NCI-H1417 treated with DMSO at 0.1 percent for 48 hours (cell line): ENCODE results near the gene TECTA.
A peak's percentile ranks its signal among the peaks of the same experiment; 100 is the strongest.
"Not testable (repeated sequence)": the region's sequence is repeated elsewhere in the genome, so short reads cannot be mapped to it uniquely, and the experiment has no call there.

Source experiments
- DNase-seq: peaks from one replicate; lab custom pipeline; 2025; lab: John Stamatoyannopoulos, UW

Gene TECTA

DNA sequence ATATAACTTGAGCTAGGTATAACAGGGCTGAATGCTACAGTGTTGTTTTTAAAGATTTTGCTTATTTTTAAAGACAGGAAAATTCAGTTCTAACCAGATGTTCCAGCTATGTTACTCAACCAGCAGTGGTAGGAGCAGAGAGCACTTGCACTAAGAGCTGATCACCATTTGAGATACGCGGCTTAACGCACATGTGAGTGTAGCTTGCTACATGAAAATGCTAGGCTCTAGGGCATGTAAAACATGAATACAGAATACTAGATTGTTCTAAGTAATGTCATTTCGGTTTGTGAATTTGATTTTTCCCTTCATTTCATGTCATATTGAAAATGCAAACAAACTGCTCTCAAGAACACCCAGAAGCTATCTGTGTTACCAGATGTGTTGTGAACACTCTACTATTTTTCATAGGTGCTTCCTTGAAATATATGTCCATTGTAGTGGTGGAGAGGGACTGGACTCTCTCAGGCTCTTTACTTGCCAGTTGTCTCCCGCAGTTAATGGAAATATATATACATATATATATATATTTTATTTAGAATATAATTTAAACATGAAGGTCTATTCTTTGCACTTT lies 10.8 kb upstream of the TECTA start:
- DNase-seq: no peak

DNA sequence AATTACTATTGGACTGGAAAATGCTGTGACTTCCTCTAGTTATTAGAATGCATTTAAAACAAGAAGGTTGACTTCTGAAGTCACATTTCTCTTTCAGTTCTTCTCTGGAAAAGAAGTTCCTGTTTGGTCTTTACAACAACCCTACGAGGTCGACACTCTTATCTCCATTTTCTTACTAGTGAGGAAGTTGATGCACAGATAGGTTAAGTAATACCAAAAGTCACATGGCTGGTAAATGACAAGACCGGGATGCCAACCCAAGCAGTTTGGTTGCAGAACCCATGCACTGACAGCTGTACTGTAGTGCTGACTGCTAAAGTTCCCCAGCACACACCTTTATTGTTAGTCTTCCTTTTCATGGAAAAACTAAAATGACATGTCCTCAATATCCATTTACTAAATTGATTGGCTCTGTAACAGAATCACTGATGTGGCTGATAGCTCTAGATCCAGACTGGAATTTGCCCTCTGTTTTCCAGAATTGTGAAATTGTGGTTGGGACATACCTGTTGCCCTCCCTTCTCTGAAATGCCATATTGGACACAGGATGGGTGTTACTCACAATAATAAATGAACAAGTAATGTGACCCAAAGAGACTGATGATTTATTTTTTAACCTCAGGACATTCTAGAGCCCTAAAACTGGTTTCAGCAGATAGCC lies 9.4 kb upstream of the TECTA start:
- DNase-seq: no peak

DNA sequence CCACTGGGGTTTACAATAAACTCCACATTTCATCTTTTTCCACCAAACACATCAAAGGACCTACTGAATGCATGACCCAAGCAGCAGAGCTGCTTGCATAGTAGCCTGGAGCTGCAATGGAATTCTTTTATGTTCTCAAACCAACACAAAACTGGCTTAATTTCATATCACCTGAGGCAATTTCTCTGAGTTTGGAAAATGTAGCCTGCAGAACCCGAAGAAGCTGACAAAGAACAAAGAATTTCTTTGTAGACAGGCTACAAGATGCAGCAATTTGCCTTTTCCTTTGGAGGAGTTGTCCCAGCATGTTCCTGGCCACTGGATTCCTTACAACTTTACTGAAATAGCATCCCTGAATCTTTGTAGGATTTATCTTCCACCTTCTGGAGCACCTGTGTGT lies 5.5 kb upstream of the TECTA start:
- no peak for DNase-seq

DNA sequence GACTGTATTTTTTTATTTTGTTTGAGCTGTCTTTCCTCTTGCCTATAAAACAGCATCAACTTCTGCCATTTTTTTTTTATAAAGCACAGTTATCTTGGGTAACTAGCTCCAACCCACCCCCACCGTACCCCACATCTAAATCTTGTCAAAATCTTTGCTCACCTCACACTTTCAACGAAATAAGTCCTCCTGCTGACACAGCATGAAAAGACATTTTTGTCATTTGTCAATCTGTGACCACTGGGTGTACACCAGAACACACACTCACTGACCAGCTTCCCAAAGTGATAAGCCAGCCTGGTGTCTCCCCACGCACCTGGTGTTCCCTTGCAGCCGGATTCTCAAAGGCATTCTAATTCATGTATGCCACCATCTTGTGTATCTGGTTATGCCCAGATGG lies 1.7 kb upstream of the TECTA start:
- DNase-seq: no peak

DNA sequence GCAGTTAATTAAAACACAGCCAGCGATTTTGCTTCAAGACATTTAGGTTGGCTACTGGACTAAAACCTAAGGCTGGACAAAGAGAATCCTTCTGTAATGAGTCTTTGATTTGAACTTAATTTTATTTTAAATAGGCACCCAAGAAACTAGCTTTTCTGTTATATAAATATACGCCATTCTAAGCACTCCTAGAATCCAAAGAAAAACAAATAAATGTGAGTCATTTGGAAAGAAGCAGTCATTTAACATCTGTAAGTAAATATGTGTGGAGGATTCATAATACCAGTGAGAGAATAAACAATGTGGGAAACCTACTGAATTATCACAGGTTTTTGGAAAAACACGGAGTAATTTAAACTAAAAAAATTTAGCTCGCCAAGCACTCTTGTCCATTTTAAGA lies 1.2 kb upstream of the TECTA start:
- DNase-seq: no peak

DNA sequence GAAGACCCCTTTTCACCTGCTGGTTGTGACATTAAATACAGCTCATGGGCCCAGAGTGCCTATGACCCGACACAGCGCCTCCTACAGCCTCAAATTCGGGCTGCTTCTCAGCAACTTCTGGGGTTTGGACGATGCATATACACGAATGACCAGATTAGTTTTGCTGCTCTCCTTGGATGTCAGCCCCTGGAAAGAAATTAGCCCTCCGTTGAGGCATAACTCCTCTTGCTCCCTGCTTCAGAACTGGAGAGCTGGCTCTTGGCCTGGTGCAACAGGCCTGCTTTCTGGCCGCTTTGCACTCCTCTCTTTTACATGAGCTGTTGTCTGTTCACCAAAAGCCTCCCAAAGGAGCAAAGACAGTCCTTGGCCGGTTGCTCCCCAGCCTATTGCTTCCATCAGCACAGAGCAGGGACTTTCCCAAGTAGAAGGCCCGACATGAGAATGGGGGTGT lies 3.3 kb downstream of the TECTA start:
- DNase-seq: no peak

DNA sequence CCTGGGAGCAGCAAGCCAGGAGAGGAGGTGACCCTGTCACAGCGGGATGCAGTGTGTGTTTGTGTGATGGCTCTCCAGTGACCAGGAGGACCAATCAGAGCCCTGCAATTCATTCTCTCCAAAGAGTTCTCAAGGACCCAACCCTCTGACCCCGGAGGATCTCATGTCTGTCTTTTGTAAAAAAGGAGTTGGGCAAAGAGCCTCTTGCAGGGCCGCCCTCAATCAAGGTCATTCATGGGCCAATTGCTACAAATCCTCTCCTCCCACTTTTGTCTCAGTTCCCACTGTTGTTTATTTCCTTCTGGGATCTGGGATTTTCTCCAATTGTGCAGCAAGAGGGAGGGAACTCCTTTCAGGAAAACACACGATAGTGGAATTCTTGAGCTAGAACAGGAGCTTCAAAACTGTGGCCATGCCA lies 4.0 kb downstream of the TECTA start:
- no peak for DNase-seq

DNA sequence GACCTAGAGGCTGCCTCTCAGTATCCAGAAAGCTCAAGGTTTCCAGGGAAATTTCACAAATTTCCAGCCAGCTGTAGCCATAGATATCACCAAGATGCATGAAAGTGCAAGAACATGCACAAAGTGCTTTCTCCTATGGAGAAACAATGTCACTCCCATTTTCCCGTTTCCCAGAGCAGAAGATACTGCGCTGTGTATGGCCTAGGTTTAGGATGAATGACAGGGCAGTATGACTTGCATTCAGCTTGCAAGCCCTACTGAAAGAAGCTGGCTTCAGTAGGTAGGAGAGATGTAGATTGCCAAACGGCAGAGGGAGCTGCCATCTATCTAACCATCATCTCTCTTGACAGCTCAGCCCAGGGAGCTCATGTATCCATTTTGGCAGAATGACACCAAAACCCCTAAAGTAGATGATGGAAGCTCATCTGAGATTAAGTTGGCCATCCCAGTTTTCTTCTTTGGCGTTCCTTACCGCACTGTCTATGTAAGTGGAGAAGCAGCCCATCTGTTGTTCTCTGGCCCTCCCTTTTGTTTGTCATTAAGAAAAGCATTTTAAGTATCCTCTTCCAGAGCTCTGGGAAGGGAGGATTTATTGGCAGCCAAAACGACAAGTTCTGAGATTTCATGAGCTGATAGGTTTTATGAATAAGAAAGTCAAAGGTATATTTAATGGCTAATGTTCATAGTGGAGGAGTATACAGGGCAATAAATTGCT lies 4.6 kb downstream of the TECTA start:
- DNase-seq: no peak

DNA sequence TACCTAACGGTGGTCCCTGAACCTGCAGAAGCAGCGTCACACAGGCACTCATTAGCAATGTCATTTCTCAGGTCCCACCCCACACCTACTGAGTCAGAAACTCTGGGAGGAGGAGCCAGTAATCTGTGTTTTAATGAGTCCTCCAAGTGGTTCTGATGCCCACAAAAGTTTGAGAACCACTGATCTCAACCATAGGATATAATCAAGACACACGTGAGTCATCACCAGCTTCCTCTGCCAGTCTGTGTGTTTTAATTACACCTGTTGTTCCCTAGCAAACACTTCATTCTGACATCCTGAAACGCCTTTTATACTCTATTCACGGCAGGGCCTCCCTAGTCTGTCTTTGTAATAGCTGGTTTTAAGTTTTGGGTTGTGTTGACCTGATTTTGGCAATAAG lies 5.8 kb downstream of the TECTA start:
- peak; percentile 21 for DNase-seq

DNA sequence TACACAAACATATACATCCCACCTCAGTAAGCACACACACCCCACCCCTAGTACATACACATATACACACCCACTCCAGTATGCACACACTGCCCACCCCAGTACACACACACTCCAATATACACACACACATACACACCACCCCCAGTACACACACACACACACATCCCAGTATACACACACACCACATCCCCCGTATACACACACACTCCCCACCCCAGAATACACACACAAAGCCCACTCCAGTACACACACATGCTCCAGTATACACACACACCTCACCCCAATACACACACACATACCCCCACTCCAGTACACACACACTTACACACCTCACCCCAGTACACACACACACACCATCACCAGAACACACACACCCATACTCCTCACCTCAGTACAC lies 7.4 kb downstream of the TECTA start:
- no peak for DNase-seq

DNA sequence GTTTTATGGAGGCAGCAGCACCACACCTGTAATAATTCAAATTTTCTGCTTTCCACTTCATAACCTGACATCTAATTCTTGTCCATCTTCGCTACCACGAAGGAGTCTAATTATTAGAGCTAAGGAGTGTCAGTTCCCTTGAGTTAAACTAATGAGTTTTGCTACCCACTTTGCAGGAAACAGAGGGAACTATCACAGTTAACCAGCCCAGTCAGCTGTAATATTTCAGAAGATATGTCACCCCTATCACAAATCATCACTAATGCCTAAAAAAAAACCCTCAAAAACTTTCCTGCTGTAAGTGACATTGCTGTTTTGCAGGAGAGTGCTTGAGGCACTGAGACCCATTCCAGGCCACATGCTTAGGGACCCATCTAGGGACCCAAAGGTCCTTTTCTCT lies 8.4 kb downstream of the TECTA start:
- no peak for DNase-seq

DNA sequence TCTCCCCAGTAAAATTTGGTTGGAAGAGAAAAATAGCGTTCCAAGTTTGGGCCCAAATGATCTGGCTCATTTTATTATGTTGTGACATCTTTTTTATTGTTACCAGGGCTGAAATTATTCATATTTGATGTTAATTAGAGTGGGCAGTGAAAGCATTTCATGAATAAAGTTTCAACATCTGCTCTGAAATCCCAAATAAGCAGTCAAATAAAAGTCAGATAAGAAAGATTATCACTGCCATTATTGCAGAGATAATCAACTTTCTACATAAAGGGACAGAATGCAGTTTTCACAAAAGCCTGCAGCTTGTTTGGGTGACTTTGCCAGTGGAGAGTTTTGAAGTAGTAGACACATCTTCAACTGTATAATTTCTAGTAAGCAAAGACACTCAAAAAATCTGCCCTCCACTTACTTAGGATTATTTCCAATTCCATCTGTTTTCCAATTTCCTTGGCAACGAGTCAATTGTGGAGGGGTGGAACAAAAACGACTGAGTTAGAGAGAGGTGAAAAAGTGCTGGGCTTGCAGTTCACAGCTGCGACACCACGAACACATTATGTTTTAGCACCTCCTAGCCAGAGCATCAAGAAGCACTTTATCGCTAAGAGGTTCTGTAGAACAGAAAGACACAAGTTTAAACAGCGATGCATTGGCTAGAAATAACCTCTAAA lies 9.0 kb downstream of the TECTA start:
- no peak for DNase-seq

DNA sequence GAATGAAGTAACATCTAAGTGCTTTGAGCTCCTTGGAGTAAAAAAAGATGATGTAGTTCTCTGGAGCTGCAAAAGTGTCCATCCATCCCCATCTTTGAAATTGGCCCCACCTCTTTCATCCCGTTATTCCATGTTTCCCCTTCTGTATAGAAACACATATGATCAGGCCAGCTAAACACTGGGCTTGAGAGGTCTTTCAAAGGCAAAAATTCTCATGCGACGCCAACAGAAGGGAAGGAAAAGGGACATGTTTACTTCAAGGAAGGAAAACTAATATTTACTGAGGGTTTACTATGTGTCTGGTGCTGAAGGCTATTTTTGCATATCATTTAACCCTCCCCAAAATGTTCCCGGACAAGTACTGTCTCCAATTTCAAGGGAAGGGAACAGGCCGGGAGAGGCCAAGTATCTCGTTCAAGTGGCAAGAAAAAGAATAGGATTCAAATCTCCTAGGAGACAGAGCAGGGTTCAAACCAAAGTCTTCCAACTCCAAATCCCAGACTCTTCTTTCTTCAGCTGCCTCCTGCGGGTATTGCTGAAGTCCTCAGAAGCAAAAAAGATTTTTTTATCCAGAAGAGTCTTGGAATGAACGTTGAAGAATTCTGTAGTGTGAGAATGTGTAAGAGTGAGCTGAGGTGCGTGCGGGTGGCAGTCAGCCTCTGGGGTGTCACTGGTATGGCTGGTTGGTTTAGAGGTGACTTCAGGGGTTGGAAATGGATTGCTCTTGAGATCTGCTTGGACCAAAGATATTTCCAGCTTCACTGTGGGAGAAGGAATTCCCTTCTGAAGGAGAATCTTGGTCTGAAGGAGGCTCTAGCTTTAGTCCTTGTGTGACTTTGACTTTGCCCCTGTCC lies 10.1 kb downstream of the TECTA start:
- no peak for DNase-seq

DNA sequence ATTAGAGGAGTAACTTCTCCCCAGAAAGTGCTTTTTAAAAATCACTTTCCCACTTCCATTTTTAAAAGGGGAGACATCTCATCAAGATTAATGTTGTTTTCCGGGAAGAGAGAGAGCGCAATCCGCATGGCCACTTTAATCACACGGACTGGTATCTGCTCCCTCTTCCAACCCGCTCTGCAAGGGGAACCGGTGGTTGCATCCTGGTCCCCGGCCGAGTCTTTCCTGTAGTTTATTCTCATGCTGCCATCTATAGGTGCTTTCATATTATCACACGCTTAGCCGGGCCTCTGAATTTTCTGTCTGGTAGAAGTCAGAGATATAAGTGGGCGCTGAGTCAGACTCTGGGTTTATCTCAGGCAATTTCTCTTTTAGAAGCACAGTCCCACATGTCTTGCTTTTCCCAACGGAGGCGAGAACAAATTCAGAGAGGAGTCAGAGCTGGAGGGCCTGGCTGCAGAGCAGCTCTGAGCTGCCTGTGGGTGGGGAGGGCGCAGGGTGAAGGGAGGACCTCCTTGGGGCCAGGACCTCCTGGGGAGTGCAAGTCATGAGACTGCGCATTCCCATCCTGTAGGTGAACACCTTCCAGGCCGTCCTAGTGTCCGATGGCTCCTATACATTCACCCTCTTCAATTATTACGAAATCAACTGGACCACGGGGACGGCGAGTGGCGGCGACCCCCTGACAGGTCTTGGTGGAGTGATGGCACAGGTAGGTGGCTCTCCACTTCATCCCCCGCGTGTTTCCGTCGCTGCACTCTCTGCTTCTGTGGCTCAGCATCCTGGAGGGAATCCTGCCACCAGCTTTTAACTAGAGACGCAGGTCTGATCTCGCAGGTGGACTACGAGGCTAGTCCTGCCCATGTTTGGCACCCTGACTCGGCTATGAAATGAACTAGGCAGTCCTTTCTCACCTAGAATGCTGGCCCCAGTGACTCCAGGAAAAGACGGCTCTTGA lies 11.7 kb downstream of the TECTA start:
- DNase-seq: peak; percentile 55

DNA sequence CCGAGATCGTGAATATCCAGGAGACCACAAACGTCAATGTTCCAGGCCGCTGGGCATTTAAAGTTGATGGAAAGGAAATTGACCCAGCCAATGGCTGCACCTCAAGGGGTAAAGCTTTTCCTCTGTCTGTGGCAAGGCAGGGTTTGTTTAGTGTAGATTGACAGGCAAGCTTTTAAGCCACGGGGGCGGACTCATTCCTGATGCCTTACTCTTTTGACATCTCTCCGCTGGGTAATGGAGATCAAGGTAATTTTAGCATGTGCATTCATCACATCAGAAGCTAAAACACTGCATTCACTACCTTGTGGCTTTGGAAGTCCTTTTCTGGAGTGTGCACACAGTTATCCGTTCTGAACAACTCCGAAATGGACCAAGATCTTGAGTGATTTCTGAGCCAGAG lies 12.6 kb downstream of the TECTA start:
- no peak for DNase-seq

DNA sequence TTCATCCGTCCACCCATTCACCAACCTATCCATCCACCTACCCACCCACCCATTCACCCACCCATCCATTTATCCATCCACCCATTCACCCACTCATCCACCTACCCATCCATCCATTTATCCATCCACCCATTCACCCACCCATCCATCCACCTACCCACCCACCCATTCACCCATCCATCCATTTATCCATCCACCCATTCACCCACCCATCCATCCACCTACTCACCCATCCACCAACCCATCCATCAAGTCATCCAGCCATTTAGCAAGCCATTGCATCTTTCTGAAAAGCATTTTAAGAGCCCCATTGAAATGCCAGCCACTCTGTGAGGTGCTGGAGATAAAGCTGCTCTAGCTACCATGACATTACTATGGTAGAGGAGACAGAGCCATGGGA lies 14.0 kb downstream of the TECTA start:
- DNase-seq: not testable (repeated sequence)

DNA sequence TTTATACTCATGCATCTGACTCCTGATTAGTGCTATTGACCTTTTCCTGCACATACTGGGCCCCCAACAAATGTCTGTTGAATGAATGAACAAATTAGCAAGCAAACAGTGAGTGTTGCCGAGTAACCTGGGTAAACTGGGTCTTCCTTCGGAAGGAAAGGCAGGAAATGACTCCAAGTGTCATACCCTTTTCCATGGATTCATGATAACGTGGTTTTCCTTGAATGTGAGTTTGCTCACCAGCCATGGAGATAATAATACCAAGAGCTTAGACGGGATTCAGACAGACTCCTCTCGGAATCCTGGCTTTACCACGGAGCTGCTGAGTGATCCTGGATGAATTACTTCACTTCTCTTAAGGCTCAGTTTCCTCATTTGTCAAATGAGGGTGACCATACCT lies 16.7 kb downstream of the TECTA start:
- DNase-seq: no peak

DNA sequence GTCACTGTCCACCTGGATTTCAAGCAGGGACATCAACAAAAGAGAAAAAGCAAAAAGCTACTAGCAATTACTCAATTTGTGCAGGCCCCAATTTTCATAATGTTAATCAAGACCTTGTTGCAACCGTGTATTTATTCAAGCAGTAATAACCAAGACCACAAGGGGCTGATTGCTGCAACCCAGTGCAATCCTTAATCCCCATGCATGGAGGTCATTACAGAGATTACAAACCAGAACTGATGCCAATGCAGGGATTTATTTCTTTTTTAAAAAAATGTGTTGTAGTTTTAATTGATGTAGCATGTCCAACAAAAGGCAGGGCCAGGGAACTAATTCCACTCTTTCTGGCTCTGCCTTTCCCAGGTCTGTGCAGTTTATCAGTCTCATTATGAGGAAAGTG lies 18.4 kb downstream of the TECTA start:
- no peak for DNase-seq

DNA sequence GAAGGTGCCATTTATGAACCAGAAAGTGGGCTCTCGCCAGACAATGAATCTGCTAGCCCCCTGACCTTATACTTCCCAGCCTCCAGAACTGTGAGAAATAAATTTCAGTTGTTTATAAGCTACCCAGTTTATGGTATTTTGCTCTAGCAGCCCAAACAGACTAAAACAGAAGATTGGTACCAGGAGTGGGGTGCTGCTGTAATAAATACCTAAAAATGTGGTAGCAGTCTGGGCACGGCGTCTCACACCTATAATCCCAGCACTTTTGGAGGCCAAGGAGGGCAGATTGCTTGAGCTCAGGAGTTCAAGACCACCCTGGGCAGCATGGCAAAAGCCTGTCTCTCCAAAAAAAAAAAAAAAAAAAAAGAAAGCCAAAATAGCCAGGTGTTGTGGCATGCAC lies 21.3 kb downstream of the TECTA start:
- no peak for DNase-seq

DNA sequence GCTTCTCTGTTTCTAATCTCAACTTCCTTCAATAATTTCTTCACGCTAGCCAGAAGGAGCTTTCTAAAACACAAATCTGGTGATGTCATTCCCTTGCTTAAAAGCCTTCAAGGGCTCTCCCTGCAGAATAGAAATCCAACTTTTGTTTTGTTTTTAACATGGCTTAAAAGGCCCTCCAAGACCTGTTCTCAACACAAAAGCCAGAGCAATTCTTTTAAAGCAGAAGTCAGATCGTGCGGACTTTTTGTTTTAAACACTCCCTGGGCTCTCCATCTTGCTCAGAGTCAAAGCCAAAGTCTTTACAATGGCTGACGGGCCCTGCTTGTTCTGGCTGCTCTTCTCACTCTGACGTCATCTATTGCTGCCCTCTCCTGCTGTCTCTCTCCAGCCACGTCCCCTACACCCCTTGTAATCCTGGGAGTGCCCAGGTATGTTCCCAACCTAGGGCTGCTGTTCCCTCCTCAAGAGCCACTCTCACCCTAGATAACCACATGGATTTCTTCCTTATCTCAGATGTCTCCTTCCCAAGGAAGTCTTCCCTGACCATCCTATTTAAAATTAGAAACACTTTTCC lies 22.5 kb downstream of the TECTA start:
- DNase-seq: no peak

DNA sequence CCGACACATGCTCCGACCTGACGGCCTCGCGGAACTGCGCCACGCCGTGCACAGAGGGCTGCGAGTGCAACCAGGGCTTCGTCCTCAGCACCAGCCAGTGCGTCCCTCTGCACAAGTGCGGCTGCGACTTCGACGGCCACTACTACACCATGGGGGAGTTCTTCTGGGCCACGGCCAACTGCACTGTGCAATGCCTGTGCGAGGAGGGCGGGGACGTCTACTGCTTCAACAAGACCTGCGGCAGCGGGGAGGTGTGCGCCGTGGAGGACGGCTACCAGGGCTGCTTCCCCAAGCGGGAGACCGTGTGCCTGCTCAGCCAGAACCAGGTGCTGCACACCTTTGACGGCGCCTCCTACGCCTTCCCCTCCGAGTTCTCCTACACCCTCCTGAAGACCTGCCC lies 26.8 kb downstream of the TECTA start:
- no peak for DNase-seq
